ENCODE measurements around the gene ADAM11. TPM values are rescaled to one million over a fixed set of nuclear protein-coding genes. Genes with fewer than 3 reads are reported as not detected.
"Not testable (repeated sequence)": the region's sequence is repeated elsewhere in the genome, so short reads cannot be mapped to it uniquely, and the experiment has no call there.

The ADAM11 gene
- total RNA-seq, 2 experiments from 2014 or later = 0.10 to 0.21 TPM

DNA sequence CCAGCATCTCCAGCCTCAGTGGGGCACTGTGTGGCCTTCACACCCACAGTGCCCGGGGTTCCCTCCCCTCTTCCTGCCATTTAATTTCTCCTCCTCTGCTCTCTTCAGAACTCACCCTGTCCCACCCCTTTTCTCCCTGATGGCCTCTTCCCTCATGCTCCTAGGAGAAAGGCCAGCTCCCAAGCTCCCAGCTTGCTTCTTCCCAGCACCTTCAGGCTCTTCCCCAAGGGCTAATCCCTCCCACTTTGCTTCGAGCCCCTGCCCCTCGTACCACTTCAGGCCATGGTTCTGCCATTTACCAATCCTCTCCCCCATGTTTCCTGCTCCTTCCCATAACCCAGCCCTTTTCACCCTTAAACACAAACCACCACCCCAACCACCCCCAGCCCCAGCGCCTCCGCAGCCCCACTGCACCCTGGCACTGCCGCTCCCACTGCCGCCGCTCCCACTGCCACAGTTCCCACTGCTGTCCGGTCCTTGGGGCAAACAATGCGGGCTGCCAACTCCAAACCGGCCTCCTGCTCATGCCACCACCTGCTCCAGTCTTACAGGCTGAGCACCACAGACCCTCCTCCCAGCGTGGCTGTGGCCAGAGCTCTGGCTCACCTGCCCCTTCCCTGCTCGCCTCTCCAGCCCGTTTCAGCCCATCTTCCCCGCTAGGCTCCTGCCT is 28.6 kb downstream of the ADAM11 start:
- CTCF ChIA-PET = no interaction called here

DNA sequence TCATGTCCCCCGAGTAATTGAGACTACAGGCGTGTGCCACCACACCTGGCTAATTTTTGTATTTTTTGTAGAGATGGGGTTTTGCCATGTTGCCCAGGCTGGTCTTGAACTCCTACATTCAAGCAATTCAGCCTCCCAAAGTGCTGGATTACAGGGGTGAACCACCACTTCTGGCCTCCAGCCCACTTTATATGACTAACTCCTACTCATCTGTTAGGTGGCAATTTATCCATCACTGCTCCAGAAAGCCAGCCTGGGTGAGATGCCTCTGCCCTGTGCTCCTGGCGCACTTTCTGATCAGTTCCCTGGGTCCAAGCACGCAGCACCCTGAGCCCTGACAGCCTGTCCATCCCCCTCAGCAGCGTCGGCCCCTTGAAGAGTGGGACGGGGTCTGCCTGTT is 29.4 kb downstream of the ADAM11 start:
- ChIA-PET CTCF (no interaction called here), POLR2A (no interaction called here)

More for the DNA sequence above, 28.6 kb downstream of the ADAM11 start:
- POLR2A ChIA-PET = no interaction called here

DNA sequence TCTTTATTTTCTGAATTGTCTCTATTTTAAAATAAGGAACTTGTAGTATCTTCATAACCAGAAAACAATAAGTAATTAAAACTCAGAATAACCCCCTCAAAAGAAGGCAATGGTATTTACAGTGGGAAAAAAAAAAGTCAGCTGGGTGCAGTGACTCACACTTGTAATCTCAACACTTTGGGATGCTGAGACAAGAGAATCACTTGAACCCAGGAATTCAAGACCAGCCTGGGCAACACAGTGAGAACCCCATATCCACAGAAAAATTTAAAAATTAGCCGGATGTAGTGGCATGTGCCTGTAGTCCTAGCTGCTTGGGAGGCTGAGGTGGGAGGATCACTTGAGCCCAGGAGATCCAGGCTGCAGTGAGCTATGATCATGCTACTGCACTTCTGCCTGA is 33.5 kb downstream of the ADAM11 start:
- CTCF ChIA-PET = interaction anchor here (0.8 kb wide), 1 partner anchor 40 kb away, joined by 5 read pairs; no protein-coding TSS in a partner anchor
- POLR2A ChIA-PET = no interaction called here

DNA sequence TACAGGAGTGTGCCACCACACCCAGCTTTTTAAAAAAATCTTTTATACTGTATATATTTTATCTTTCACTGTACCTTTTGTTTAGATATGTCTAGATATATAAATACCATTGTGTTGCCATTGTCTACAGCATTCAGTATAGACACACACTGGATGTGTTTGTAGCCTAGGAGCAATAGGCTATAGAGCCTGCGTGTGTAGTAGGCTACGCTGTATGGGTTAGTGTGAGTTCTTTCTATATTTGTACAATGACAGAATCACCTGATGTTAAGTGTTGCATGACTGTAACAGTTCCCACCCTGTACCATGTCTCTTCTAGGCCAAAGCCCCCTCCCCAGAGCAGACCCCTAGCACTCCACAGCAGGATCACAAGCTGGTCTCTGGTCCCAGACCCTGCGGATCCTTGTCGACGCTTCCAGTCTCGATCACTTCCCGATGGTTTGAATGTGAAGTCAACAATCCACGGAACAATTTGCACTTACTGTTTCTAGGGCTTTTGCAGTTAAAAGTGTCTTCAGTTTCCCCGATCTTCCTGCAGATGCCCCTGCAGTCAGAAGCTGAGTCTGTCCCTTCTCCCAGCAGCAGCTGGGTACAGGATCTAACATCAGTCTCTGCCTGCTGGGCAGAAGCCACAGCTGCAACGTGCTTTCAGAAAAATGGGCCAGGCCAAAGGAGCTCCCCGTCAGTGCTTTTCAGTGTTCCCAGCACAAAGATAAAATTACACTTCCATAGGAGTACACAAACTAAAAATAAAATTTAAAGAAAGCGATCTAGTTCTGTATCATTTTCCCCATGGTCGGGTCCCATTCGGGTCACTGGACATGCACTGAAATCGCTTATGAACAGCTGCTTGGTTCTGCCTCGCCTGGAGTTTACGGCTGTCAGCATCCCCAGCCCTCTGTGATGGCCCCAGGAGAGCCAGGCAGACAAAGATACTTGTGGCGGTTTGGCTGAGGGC is 35.4 kb downstream of the ADAM11 start:
- POLR2A ChIA-PET = no interaction called here
- CTCF ChIA-PET = interaction anchor here (1.1 to 1.4 kb wide), 2 partner anchors 83 to 228 kb away, joined by 3 to 4 read pairs; no protein-coding TSS in a partner anchor

DNA sequence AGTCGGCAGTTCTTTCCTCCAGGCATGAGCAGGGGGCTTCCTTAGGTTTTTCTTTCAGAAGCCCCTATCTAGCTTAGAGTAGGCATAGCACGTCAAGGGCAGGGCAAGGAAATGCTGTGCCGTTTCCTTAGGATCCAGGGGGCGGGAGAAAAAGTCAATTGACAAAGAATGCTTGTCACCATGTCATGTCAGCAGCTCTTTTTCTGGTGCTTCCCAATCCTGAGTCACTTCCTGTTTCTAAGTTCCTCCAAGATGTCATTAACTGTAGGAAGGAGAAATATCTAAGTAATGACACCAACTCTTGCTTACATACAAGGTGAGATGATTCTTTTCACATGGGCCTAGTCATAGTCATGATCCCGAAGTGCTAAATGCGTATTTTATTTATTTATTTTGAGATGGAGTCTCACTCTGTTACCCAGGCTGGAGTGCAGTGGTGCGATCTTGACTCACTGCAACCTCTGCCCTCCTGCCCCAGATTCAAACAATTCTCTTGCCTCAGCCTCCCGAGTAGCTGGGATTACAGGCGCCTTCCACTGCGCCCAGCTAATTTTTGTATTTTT is 36.1 kb downstream of the ADAM11 start:
- ChIA-PET POLR2A (no interaction called here), CTCF (interaction anchor here (1.1 kb wide), 1 partner anchor 228 kb away, joined by 3 read pairs; no protein-coding TSS in a partner anchor)

DNA sequence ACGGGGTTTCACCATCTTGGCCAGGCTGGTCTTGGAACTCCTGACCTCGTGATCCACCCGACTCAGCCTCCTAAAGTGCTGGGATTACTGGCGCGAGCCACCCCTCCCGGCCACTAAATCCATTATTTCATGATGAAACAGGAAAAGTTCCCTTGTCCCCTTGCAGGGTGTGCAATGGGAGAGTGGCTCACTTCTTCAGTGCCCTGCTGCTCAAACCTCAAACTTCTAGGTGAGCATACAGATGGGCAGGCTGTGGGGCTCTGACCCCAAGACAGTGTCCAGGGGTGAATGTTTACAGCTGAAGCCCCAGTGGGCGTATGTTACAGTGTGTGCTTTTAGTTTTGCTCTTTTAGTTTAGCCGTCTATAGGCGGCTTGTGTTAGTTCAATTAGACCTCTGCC is 36.6 kb downstream of the ADAM11 start:
- ChIA-PET CTCF (no interaction called here), POLR2A (no interaction called here)

DNA sequence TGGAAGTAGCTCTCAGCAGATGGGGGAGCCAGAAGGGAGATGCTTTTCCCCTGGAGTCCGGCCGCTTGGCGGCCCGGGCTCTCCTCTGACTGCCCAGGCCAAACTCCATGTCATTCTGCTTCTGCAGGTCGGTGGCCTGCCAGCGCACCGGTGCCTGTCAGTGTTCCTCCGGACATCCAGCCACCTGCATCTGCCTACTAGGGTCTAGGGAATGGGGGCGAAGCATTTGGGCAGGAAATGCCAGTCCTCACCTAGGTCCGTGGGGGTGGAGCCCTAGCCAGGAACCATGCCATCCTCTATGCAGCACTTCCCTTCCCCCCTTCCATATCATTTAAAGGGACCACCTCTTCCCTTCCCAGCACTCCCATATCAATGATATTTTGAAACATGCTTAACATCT is 37.1 kb downstream of the ADAM11 start:
- ChIA-PET CTCF (no interaction called here), POLR2A (no interaction called here)

DNA sequence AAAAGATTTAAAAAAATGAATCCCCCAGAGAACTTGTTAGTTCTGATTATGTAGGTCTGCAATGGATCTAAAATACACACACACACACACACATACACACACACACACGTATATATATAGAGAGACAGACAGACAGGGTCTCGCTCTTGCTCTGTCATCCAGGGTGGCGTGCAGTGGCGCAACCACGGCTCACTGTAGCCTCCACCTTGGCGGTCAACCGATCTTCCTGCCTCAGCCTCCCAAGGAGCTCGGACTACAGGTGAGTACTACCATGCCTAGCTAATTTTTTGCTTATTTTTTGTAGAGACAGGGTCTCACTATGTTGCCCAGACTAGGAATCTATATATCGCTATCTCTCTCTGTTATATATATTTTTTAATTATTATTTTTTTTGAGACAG is 37.9 kb downstream of the ADAM11 start:
- ChIA-PET CTCF (no interaction called here), POLR2A (no interaction called here)

DNA sequence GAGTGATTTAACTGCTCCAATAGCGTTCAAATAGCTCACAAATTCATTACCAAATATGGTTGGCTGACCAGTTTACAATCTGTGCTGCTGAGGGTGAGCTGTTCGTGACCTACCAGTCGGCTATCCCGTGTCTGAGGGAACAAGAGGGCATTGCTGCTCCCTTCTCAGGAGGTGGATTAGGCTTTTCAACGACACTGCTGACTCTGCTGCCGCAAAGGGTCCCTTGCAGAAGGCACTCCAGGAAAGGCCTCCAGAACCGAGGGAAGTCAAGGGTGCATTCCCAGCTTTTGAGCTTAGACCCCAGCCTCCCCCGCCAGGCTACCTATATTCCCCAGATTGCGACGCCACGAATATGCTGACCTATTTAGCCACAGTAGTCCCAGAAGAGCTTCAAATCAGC is 39.0 kb downstream of the ADAM11 start:
- POLR2A ChIA-PET = no interaction called here
- CTCF ChIA-PET = no interaction called here

DNA sequence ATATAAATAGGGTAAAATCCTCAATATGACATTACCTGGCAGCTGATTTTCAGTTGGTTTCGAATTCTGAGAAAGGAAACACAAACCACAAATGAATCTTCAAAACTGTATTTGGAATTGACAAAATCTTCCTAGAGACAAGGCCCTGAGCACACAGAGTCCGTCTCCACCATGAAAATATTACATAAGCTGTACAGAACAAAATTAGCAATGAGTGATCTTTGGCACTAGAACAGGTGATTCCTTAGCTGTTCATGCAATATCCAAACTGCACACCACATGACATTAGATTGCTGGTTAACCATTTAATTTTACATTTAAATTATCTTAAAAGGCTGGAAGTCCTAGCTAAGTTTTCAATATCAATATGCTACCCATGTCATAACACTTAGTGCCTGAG is 39.6 kb downstream of the ADAM11 start:
- CTCF ChIA-PET = interaction anchor here (0.6 kb wide), 1 partner anchor 225 kb away, joined by 4 read pairs; no protein-coding TSS in a partner anchor
- POLR2A ChIA-PET = no interaction called here

DNA sequence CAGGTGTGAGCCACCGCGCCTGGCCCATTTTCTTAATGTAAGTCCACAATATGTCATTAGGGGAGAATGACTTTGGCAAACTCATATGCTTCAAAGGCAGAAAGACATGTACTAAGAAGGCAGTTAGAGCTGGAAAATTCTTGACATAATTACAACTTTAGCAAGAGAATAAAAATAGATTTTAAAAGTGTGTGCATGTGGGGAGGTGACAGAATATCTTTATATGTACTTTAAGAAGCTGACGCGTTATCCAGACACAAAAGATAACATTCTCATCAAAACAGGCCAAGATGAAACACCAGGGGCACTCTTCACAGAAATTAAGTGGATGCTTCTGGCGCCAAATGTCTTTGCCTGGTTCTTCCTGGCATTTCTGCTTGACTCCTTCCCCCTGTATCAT is 43.1 kb downstream of the ADAM11 start:
- ChIA-PET POLR2A (no interaction called here), CTCF (no interaction called here)

DNA sequence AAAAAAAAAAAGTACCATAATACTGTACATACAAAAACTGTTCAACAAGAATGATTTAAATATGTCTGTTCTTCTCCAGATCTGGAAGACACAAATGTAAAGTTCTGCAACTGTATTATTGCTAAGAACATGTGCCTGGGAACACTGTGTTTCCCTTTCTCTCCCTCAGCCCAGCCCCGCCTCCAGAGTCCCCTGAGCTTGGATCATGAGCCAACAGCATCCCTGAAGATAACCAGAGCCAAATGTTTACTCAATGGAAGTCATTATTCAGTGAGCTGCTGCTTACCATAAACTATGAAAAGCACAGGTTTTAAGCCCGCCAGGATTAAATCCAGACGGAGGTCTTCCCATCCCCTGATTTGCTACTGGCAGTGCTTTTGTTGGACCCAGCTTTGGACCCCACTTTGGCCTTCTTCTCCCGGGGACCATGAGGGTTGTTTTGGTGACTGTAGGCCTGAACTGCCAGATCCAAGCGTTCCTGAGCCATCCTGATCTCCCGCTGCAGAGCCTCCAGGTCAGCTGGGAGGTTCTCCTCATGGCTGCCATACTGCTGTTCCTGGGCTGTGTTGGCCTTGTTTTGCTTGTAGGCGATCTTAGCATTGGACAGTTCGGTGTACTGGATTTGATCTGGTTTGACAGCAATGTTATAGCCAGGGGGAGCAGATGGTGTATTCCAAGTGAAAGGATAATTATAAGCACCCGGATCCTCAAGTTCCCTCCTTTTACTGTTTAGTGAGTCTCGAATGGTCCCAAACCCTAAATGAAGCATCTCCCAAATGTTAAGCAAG is 45.7 kb downstream of the ADAM11 start:
- POLR2A ChIA-PET = no interaction called here
- CTCF ChIA-PET = no interaction called here

DNA sequence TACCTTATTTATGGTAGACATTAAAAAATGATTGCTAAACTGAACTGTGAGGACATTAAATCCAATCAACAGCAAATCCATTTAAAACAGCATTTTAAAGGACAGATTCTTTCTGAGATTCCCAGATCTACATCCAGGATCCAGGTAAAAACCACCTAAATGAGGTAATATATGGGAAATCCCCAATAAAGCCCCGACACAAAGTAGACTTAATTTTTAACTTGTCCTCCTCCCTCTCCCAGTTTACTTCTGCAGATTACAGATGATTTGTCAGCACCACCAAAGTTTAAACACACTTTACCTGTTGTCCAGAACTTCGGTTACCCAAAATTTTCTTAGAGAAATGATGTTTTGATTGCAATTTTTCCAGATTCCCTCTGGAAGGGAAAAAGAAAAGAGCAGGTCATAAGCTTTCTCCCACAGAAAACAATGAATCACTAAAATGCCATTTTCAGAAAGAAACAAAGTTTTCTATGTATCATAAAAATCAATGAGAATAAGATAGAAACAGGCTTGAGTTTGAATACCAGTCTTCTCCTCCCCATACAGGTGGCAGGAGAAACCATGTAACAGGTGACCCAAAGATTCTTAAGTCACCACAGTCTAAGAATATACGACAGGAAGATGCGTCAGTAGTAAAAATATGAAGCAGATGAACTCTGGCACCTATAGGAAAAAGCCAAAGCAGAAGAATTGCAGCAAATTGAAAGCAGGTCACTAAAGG is 48.5 kb downstream of the ADAM11 start:
- CTCF ChIA-PET = no interaction called here
- POLR2A ChIA-PET = no interaction called here

DNA sequence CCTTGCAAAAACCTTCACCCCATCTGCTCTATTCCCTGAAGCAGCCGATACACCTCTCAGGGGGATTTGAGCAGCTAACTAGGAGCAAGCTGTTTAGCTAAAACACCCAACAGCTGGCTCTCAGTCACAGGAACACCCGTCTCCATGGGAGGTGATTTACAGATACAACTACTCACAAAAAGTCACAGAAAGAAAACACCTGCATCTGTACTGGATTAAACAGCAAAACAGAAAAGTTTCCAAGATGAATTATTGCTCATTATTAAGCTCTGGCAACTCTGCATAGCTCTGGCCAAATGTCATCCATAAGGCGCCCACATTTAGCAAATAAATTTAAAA is 49.0 kb downstream of the ADAM11 start:
- CTCF ChIA-PET = no interaction called here

DNA sequence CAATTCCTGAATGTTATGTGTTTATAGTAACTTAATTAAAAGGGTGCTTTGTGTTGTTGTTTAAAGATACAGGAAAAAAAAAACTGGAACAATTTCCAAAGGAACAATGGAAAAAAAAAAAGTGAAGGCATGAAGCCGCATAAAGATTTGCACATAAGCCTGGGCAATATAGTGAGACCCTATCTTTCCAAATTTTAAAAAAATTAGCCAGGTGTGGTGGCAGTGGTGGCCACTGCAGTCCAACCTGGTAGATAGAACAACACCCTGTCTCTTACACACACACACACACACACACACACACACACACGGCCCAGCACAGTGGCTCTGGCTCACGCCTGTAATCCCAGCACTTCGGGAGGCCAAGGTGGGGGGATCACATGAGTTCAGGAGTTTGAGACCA is 49.4 kb downstream of the ADAM11 start:
- CTCF ChIA-PET = no interaction called here
- POLR2A ChIA-PET = no interaction called here

More for the DNA sequence above, 49.0 kb downstream of the ADAM11 start:
- POLR2A ChIA-PET = no interaction called here

DNA sequence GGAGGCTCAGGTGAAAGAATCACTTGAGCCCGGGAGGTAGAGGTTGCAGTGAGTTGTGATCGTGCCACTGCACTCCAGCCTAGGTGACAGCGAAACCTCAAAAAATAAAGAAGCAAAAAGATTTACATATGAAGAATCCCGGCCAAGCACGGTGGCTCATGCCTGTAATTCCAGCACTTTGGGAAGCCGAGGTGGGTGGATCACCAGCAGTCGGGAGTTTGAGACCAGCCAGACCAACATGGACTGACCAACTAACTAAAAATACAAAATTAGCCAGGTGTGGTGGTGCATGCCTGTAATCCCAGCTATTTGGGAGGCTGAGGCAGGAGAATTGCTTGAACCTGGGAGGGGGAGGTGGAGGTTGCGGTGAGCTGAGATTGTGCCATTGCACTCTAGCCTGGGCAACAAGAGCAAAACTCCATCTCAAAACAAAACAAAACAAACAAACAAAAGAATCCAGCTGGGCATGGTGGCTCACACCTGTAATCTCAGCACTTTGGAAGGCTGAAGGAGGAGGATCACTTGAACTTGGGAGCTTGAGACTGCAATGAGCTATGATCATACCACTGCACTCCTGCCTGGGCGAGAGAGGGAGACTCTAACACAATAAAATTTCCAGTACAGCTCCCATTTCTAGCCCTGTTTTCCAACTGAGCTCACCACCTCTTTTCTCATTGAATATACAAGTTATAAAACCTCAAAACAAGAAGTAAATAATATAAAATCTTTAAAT is 50.0 kb downstream of the ADAM11 start:
- CTCF ChIA-PET, POLR2A ChIA-PET: not testable (repeated sequence)

DNA sequence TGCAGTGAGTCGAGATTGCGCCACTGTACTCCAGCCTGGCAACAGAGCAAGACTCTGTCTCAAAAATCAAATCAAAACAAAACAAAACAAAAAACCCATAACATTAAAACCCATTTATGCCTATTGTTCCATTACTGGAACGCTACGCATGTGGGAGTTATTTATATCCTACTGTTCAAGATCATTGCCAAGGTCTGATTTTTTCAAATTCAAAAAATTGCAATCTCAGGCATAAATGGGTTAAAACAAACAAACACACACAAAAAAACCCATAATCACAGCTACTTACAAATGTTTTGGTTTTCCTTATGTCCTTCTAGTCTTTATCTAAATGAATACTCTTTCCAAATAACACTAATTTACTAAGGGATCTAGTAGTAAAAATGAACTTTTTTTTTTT is 53.5 kb downstream of the ADAM11 start:
- CTCF ChIA-PET = no interaction called here
- POLR2A ChIA-PET = no interaction called here

DNA sequence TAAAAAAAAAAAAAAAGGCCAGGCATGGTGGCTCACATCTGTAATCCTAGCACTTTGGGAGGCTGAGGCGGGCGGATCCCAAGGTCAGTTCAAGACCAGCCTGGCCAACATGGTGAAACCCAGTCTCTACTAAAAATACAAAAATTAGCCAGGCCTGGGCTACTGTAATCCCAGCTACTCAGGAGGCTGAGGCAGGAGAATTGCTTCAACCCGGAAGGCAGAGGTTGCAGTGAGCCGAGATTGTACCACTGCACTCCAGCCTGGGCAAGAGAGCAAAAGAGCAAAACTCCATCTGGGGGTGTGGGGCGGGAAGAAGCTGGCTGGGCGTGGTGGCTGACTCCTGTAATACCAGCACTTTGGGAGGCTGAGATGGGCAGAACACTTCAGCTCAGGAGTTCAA is 59.7 kb downstream of the ADAM11 start:
- CTCF ChIA-PET, POLR2A ChIA-PET: not testable (repeated sequence)

DNA sequence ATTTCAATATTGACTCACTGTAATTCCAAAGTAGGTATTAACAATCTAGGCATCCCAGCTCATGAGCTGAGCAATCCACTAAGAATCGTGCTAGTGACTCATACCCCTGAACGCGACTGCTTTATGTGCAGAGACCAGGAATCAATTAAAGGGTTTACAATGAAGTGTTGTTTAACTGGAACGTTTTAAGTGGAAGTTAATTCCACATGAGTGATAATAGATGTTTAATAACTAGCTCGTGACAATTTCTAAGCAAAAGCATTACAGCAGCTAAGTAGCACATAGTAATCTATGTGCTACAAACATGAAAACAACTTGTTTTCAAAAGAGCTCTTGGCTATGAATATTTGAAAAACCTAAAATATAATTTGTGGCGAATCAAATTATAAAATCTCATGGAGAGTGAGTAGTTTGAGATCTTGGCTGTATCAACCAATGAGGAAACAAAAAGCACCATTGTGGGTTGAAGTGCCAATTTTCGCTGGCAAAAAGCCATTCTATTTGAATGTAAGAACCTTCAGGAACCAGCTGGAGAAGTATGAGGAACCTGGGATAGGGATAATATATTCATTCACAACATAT is 61.9 kb downstream of the ADAM11 start:
- ChIA-PET CTCF (interaction anchor here (0.7 kb wide), 2 partner anchors 259 to 507 kb away, joined by 3 to 5 read pairs; no protein-coding TSS in a partner anchor), POLR2A (no interaction called here)

Measured in activated CD8-positive, alpha-beta memory T cell treated with anti-CD3 and anti-CD28 coated beads for 36 hours (primary cell).